ENCODE measurements around the gene CDH15. TPM values are rescaled to one million over a fixed set of nuclear protein-coding genes. Genes with fewer than 3 reads are reported as not detected.
A peak's percentile ranks its signal among the peaks of the same experiment; 100 is the strongest.

Gene CDH15
- polyA plus RNA-seq, 1 experiment: 0.07 TPM

GRCh38 chr16:89210165-89210903 is 38.8 kb downstream of the CDH15 start:
- CTCF ChIA-PET: no interaction called here
- POLR2A ChIA-PET: no interaction called here
- Histone ChIP-seq H3K27me3 (ENCODE audit: control insufficient read depth, insufficient read depth, low read length) (peaks cover 1% of the 10 kb centered on the region; the same call in 1 of the 2 replicates), H3K36me3 (ENCODE audit: control insufficient read depth, insufficient read depth, low read length) (no peaks in the 10 kb centered on the region), H3K4me3 (ENCODE audit: low read depth, low read length) (no peak overlapping the region)
- DNase-seq (ENCODE audit: low read depth): no peak
- no peak for TF ChIP-seq CTCF (IDR thresholded peaks at IDR 0.05; ENCODE audit: insufficient read depth, low read depth, low read length)

- TF ChIP-seq CTCF (IDR thresholded peaks at IDR 0.05; ENCODE audit: insufficient read depth, low read depth, low read length): no peak
- H3K27me3 ChIP-seq (ENCODE audit: control insufficient read depth, insufficient read depth, low read length): peaks cover 1% of the 10 kb centered on the region; the same call in 1 of the 2 replicates
- POLR2A ChIA-PET: no interaction called here
- H3K4me3 ChIP-seq (ENCODE audit: low read depth, low read length): no peak overlapping the region
- CTCF ChIA-PET: no interaction called here
- DNase-seq (ENCODE audit: low read depth): no peak
- H3K36me3 ChIP-seq (ENCODE audit: control insufficient read depth, insufficient read depth, low read length): no peaks in the 10 kb centered on the region
Measured at GRCh38 chr16:89210904-89211515, 39.5 kb downstream of the CDH15 start.

- Histone ChIP-seq H3K36me3 (ENCODE audit: control insufficient read depth, insufficient read depth, low read length) (peaks cover 3% of the 10 kb centered on the region), H3K4me3 (ENCODE audit: low read depth, low read length) (peak overlapping the region; percentile 96), H3K27me3 (ENCODE audit: control insufficient read depth, insufficient read depth, low read length) (no peaks in the 10 kb centered on the region)
- ChIA-PET POLR2A (interaction anchor here (0.6 kb wide), 1 partner anchor 24 kb away, joined by 4 read pairs; no protein-coding TSS in a partner anchor), CTCF (interaction anchor here (0.6 to 1.2 kb wide), 5 partner anchors 21 to 469 kb away, joined by 3 to 4 read pairs (median 3); no protein-coding TSS in a partner anchor)
- peak; percentile 73 for TF ChIP-seq CTCF (IDR thresholded peaks at IDR 0.05; ENCODE audit: insufficient read depth, low read depth, low read length)
- DNase-seq (ENCODE audit: low read depth): peak; percentile 27
Measured at GRCh38 chr16:89216315-89217137, 45.0 kb downstream of the CDH15 start.

- Histone ChIP-seq H3K4me3 (ENCODE audit: low read depth, low read length) (peak overlapping the region; percentile 96), H3K36me3 (ENCODE audit: control insufficient read depth, insufficient read depth, low read length) (peaks cover 3% of the 10 kb centered on the region), H3K27me3 (ENCODE audit: control insufficient read depth, insufficient read depth, low read length) (no peaks in the 10 kb centered on the region)
- POLR2A ChIA-PET: no interaction called here
- no peak for TF ChIP-seq CTCF (IDR thresholded peaks at IDR 0.05; ENCODE audit: insufficient read depth, low read depth, low read length)
- CTCF ChIA-PET: interaction anchor here (0.7 to 1.0 kb wide), 3 partner anchors 23 to 49 kb away, joined by 3 to 4 read pairs (median 3); no protein-coding TSS in a partner anchor
- DNase-seq (ENCODE audit: low read depth): no peak
Measured at GRCh38 chr16:89217138-89217387, 45.5 kb downstream of the CDH15 start.
